ENCODE results near the gene SKOR1.

The SKOR1 gene

DNA sequence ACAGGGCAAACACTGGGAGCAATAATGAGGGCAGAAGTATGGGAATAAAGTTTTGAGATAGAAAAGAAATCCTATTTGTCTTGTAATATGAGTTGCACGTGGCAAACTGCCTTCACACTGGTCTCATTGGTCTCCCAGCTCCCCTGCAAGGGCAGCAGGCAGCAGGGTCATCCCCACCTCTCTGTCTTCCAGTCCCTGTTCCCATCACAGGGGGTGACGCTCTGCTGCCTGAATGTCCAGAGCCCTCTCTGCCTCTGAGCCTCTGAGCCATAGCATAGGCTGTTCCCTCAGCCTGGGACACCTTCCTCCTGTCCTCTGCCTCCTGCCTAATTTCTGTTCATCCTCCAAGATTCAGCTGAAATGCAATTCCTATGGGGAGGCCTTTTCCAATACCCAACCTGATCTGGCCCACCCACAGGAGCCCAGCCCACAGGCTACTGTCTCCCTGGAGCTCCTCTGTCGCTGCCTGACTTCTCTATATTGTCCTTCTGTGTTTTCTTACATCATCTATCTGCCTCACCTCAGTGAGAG, 12.1 kb upstream of the SKOR1 start:
- H3K4me3 ChIP-seq (ENCODE audit: low read depth, low read length), result no peak overlapping the region
- DNase-seq (ENCODE audit: low read depth, low spot score), result no peak
- in situ Hi-C loops (cut with HindIII; ENCODE audit: low sequenced_read_pairs), result no loop called here
- TF ChIP-seq, protein P1, sequence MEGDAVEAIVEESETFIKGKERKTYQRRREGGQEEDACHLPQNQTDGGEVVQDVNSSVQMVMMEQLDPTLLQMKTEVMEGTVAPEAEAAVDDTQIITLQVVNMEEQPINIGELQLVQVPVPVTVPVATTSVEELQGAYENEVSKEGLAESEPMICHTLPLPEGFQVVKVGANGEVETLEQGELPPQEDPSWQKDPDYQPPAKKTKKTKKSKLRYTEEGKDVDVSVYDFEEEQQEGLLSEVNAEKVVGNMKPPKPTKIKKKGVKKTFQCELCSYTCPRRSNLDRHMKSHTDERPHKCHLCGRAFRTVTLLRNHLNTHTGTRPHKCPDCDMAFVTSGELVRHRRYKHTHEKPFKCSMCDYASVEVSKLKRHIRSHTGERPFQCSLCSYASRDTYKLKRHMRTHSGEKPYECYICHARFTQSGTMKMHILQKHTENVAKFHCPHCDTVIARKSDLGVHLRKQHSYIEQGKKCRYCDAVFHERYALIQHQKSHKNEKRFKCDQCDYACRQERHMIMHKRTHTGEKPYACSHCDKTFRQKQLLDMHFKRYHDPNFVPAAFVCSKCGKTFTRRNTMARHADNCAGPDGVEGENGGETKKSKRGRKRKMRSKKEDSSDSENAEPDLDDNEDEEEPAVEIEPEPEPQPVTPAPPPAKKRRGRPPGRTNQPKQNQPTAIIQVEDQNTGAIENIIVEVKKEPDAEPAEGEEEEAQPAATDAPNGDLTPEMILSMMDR (IDR thresholded peaks at IDR 0.05; ENCODE audit: low read depth, low read length), result no peak

DNA sequence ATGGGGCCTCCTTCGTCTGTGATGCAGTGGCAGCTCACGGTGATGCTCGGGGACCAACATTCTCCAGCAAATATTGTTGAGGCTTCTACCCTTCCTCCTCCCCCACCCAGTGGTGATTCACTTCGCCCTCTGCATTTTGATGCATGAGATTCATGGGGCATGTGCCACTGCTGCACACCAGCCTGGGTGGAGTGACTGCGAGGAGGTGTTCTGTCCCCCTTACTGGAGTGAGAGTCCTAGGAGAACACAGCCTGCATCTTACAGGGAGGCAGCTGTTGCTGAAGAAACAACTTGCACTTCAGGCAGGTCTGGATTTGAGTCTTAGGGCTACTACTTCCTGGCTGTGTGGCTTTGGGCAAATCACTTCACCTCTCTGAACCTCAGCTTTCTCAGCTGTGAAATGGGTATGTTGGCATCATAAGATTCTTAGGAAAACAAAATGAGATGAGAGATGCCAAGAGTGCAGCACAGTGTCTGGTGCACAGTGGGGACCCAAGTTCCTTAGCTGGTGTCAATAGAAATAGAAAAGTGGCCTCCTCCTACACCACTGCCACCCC, 10.2 kb upstream of the SKOR1 start:
- no peak for DNase-seq (ENCODE audit: low read depth, low spot score)
- TF ChIP-seq, protein P1 (IDR thresholded peaks at IDR 0.05; ENCODE audit: low read depth, low read length), result no peak
- H3K4me3 ChIP-seq (ENCODE audit: low read depth, low read length), result no peak overlapping the region
- in situ Hi-C loops (cut with HindIII; ENCODE audit: low sequenced_read_pairs), result no loop called here

DNA sequence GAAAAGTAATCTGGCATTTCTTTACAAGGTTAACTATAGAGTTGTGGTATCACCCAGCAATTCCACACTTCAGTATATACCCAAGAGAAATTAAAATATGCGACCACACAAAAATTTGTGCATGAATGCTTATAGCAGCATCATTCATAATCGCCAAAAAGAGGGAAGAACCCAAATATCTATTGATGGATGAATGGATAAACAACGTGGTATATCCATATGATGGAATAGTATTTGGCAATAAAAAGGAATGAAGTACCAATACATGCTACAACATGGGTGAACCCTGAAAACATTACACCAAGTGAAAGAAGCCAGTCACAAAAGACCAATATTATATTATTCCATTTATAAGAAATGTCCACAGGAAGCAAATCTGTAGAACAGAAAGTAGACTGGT, 8.6 kb upstream of the SKOR1 start:
- TF ChIP-seq, protein P1 (IDR thresholded peaks at IDR 0.05; ENCODE audit: low read depth, low read length), result no peak

DNA sequence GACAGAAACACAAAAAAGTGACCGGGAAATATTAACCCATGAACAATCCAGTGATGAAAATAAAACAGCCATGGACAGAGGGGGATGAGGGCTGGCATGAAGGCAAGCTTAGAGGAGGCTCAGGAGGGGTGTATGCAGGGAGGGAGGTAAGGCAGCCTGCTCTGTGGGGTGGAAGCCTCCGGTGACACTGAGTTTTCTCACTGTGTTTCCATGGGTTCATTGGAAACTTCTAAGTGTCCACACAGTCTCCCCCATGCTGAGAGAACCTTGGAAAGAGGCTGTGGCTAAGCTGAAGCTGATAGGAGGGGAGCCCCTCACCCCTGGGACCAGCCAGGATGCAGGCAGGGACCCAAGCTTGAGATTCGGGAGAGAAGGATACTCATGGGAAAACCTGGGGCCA, 6.8 kb upstream of the SKOR1 start:
- no peak overlapping the region for H3K4me3 ChIP-seq (ENCODE audit: low read depth, low read length)
- in situ Hi-C loops (cut with HindIII; ENCODE audit: low sequenced_read_pairs), result no loop called here
- no peak for DNase-seq (ENCODE audit: low read depth, low spot score)
- TF ChIP-seq, protein P1 (IDR thresholded peaks at IDR 0.05; ENCODE audit: low read depth, low read length), result no peak

More for the DNA sequence above, 8.6 kb upstream of the SKOR1 start:
- DNase-seq (ENCODE audit: low read depth, low spot score), result no peak
- in situ Hi-C loops (cut with HindIII; ENCODE audit: low sequenced_read_pairs), result no loop called here
- H3K4me3 ChIP-seq (ENCODE audit: low read depth, low read length), result no peak overlapping the region

DNA sequence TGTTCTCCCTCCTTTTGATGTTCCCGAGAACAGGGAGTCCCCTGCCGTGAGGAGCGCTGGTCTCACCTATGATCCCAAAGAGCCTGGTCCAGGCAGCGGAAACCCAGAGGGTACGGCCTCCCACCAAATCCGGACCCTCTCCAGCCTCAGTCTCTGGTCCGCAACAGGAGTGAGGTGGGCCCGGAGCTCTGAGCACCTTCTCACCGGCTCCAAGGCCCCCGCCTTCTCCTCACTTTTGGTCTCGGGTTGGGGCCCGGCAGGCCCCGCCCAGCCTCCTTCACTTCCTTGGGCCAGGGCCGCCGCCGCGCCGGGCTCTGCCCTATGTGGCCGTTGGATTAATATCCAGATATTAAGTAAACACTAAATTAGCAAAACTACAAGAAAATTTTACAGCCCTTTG, 5.7 kb upstream of the SKOR1 start:
- H3K4me3 ChIP-seq (ENCODE audit: low read depth, low read length), result no peak overlapping the region
- TF ChIP-seq, protein P1 (IDR thresholded peaks at IDR 0.05; ENCODE audit: low read depth, low read length), result no peak
- in situ Hi-C loops (cut with HindIII; ENCODE audit: low sequenced_read_pairs), result no loop called here
- no peak for DNase-seq (ENCODE audit: low read depth, low spot score)

DNA sequence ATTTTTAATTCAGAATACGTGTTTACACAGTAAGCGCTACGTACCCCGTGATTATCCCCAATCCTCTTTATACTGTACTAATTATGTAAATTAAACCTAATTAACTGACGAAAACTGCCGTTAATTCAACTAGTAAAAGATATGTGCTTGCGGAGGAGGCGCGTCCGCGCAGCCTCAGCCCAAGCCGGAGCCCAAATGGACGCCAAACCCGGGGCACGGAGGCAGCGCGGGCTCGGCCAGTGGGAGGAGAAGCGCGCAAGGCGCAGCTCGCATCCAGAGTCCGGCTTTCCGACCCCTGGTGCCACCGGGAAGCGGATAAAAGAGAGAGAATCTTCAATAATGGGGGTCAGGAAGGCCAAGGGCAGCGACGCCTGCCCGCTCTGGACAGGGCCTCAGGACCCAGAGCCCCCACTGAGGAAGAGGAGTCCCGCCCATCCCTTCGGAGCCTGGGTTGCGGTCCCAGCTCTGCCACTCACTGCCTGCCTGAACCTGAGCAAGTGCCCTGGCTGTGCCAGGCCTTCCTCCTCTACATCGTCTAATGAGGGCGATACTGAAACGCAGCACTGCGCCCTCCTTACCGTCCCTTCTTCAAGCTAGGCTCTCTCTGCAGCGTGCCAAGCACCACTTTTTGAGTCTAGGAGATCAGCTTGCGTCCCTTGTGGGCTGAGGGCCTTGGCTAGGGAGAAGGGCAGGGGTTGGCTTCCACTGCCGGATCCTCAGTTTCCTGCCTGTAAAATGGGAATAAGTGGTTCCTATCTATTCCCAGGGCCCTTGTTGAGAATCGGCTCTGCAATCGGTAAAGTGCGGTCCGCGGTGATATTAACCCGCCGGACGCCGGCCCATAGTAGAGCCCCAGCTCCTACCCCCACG, 5.0 kb upstream of the SKOR1 start:
- TF ChIP-seq, protein P1 (IDR thresholded peaks at IDR 0.05; ENCODE audit: low read depth, low read length), result no peak
- in situ Hi-C loops (cut with HindIII; ENCODE audit: low sequenced_read_pairs), result no loop called here
- no peak for DNase-seq (ENCODE audit: low read depth, low spot score)

More for the DNA sequence above, 5.0 kb upstream of the SKOR1 start:
- H3K4me3 ChIP-seq (ENCODE audit: low read depth, low read length), result no peak overlapping the region
